Smooth muscle cell (in vitro differentiated cells): ENCODE results near the gene NAB2. TPM values are rescaled to one million over a fixed set of nuclear protein-coding genes. Genes with fewer than 3 reads are reported as not detected.

Experiments
- DNase-seq: peaks from one replicate; lab custom pipeline; 2025; ENCODE audit not compliant: unreplicated experiment; lab: John Stamatoyannopoulos, UW
- H2AFZ ChIP-seq: fragments of 200-600 bp; sonication (generic); 2 replicates; pipeline ENCODE4 v1.6.0; 2016; ENCODE audit warnings: antibody characterized with exemption, low read depth, mild to moderate bottlenecking
- H3F3A ChIP-seq: fragments of 200-600 bp; sonication (generic); 2 replicates; pipeline ENCODE4 v1.6.0; 2017; ENCODE audit warnings: antibody characterized with exemption, low read depth
- H3K27ac ChIP-seq: fragments of 200-600 bp; sonication (generic); 2 replicates; pipeline ENCODE4 v1.5.1; 2016; ENCODE audit warnings: low read depth, mild to moderate bottlenecking
- H3K27me3 ChIP-seq: fragments of 200-600 bp; sonication (generic); 2 replicates; pipeline ENCODE4 v1.6.1; 2016; ENCODE audit warnings: low read depth, mild to moderate bottlenecking
- H3K36me3 ChIP-seq: fragments of 200-600 bp; sonication (generic); 2 replicates; pipeline ENCODE4 v1.5.1; 2016; ENCODE audit warnings: low read depth
- H3K4me1 ChIP-seq: fragments of 200-600 bp; sonication (generic); 2 replicates; pipeline ENCODE4 v1.5.1; 2016; ENCODE audit warnings: low read depth
- H3K4me2 ChIP-seq: fragments of 200-600 bp; sonication (generic); 2 replicates; pipeline ENCODE4 v1.6.0; 2016; ENCODE audit warnings: mild to moderate bottlenecking
- H3K4me3 ChIP-seq: fragments of 200-600 bp; sonication (generic); 2 replicates; pipeline ENCODE4 v1.5.1; 2016; ENCODE audit warnings: mild to moderate bottlenecking
- H3K79me2 ChIP-seq: fragments of 200-600 bp; sonication (generic); 2 replicates; pipeline ENCODE4 v1.6.0; 2016; ENCODE audit warnings: low read depth, mild to moderate bottlenecking
- H3K9ac ChIP-seq: fragments of 200-600 bp; sonication (generic); 2 replicates; pipeline ENCODE4 v1.6.0; 2016; ENCODE audit warnings: low read depth
- H3K9me3 ChIP-seq: fragments of 200-600 bp; sonication (generic); replicated peaks from 2 replicates; pipeline ENCODE4 v1.5.1; 2016; ENCODE audit warnings: low read depth
- H4K20me1 ChIP-seq: fragments of 200-600 bp; sonication (generic); 2 replicates; pipeline ENCODE4 v1.6.0; 2016; ENCODE audit warnings: low read depth
- WGBS: methylation state at CpG from one replicate; pipeline ENCODE4 v1.1.7; 2016; ENCODE audit warnings: low lambda C conversion rate; 5-methylcytosine and 5-hydroxymethylcytosine counted together
- polyA plus RNA-seq: library from polyadenylated mRNA; unstranded; fragments of >200 nt; fragmentation: Nextera tagmentation; extraction: Ambion mirVana; gene quantifications from 2 replicates; pipeline ENCODE4 v1.2.1, GENCODE V29; 2016
- total RNA-seq: library from RNA; depleted of rRNA; stranded (reverse); fragments of >200 nt; gene quantifications from 2 replicates; pipeline ENCODE4 v1.2.3, GENCODE V29; 2014
- TF ChIP-seq, protein P1 (sequence below): fragments of 200-600 bp; sonication (generic); IDR thresholded peaks from 2 replicates; pipeline ENCODE4 v1.5.1; 2017; ENCODE audit warnings: borderline replicate concordance, mild to moderate bottlenecking, antibody characterized with exemption; ENCODE audit not compliant: insufficient read depth, poor library complexity, severe bottlenecking

NAB2 gene
- total and polyA plus RNA-seq, 2 experiments from 2014 or later: 39.7 to 58.3 TPM

- Histone ChIP-seq H3F3A (peaks cover 16% of the 10 kb centered on the region), H3K79me2 (peaks cover 18% of the 10 kb centered on the region), H4K20me1 (peaks cover 27% of the 10 kb centered on the region), H3K27me3 (no peaks in the 10 kb centered on the region), H3K36me3 (no peaks in the 10 kb centered on the region), H3K9ac (peak overlapping the region; percentile 94), H2AFZ (no peak overlapping the region), H3K27ac (peak overlapping the region; percentile 98), H3K9me3 (no peaks in the 10 kb centered on the region), H3K4me2 (peak overlapping the region; percentile 93), H3K4me1 (peaks cover 28% of the 10 kb centered on the region), H3K4me3 (peak overlapping the region; percentile 65)
- DNase-seq: no peak
- WGBS: 74% methylated on average over 7 of the region's 7 CpGs
- TF ChIP-seq, protein P1, sequence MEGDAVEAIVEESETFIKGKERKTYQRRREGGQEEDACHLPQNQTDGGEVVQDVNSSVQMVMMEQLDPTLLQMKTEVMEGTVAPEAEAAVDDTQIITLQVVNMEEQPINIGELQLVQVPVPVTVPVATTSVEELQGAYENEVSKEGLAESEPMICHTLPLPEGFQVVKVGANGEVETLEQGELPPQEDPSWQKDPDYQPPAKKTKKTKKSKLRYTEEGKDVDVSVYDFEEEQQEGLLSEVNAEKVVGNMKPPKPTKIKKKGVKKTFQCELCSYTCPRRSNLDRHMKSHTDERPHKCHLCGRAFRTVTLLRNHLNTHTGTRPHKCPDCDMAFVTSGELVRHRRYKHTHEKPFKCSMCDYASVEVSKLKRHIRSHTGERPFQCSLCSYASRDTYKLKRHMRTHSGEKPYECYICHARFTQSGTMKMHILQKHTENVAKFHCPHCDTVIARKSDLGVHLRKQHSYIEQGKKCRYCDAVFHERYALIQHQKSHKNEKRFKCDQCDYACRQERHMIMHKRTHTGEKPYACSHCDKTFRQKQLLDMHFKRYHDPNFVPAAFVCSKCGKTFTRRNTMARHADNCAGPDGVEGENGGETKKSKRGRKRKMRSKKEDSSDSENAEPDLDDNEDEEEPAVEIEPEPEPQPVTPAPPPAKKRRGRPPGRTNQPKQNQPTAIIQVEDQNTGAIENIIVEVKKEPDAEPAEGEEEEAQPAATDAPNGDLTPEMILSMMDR: no peak
Measured at GRCh38 chr12:57109207-57110103, 20.5 kb downstream of the NAB2 start.

- peak overlapping the region; percentile 65 for H3K4me3 ChIP-seq
- peak overlapping the region; percentile 98 for H3K27ac ChIP-seq
- H3K4me2 ChIP-seq: peak overlapping the region; percentile 93
- H3K4me1 ChIP-seq: peaks cover 28% of the 10 kb centered on the region
- peaks cover 18% of the 10 kb centered on the region for H3K79me2 ChIP-seq
- H3K27me3 ChIP-seq: no peaks in the 10 kb centered on the region
- no peaks in the 10 kb centered on the region for H3K9me3 ChIP-seq
- WGBS: 4% methylated on average over 26 of the region's 28 CpGs
- peak; percentile 40 for DNase-seq
- H3K9ac ChIP-seq: peak overlapping the region; percentile 94
- H4K20me1 ChIP-seq: peaks cover 27% of the 10 kb centered on the region
- H2AFZ ChIP-seq: no peak overlapping the region
- TF ChIP-seq, protein P1: no peak
- H3K36me3 ChIP-seq: no peaks in the 10 kb centered on the region
- peaks cover 16% of the 10 kb centered on the region for H3F3A ChIP-seq
Measured at GRCh38 chr12:57110104-57111030, 21.5 kb downstream of the NAB2 start.

DNA sequence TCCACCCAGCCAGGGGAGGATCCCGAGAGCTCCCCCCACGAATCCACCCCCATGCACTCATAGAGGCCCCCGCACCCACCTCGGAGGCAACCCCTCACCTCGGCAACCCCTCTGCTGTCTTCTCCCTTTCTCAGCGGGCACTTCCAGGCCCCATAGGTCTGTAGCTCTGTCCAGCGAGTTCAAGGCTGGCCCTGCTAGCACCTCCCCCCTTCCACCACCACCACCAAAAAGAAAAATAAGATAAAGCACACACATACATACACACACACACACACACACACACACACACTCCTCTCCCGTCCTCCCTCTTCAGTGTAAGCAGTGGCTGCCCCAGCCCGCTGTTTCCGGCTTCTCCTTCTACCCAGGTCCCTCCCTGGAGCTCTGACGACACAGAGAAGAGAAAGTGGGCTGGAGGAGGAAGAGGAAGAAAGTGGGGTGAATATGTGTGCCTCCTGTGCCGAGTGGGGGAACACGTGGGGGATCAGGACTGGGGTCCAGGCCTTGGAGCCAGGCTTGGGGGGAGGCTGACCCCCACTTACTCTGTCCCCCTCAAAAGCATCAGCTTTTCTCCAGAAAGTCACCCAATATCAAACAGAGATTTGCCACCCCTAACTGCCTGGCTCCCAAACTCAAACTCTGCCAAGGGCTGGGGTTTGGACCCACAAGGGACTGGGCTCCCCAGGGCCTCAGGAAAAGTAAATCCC lies 22.3 kb downstream of the NAB2 start, which contains the start of gene STAT6:
STAT6 (minus strand) TSS at position 332 of the 704 bp plus-strand sequence. CDS start 3,084 bp downstream, outside the sequence.
- TF ChIP-seq, protein P1: no peak
- Histone ChIP-seq H3K9me3 (no peaks in the 10 kb centered on the region), H2AFZ (no peak within 1 kb of the TSS), H3K4me2 (peak within 1 kb of the TSS; percentile 93), H3K9ac (peak within 1 kb of the TSS; percentile 94), H3K4me1 (peaks cover 28% of the 10 kb centered on the region), H3K27me3 (no peaks in the 10 kb centered on the region), H4K20me1 (peaks cover 26% of the 10 kb centered on the region), H3K27ac (peak within 1 kb of the TSS; percentile 98), H3F3A (peaks cover 16% of the 10 kb centered on the region), H3K79me2 (peaks cover 18% of the 10 kb centered on the region), H3K36me3 (no peaks in the 10 kb centered on the region), H3K4me3 (peak within 1 kb of the TSS; percentile 65)
- peak; percentile 47 for DNase-seq
- 0% methylated on average over 6 of the region's 13 CpGs for WGBS
